AG04450 (cell line): Measurements from ENCODE around the gene DSCAML1. TPM values are rescaled to one million over a fixed set of nuclear protein-coding genes. Genes with fewer than 3 reads are reported as not detected.
A peak's percentile ranks its signal among the peaks of the same experiment; 100 is the strongest.

Experiments used
- CTCF ChIA-PET: fragments of 300-600, 350-600 bp; formaldehyde crosslinking; extraction: SDS; loops from one replicate; lab custom pipeline; 2022; ENCODE audit warnings: antibody characterized with exemption, inconsistent platforms; lab: Charles Lee
- POLR2A ChIA-PET: fragments of 350-600 bp; formaldehyde crosslinking; extraction: SDS; loops from one replicate; lab custom pipeline; 2021; ENCODE audit warnings: antibody characterized with exemption, inconsistent platforms; lab: Yijun Ruan, JAX
- DNase-seq: peaks from one replicate; pipeline ENCODE4 v3.0.0-alpha.2; 2011; ENCODE audit warnings: low read depth, low spot score
- H3K27ac ChIP-seq: one replicate; pipeline ENCODE4 v1.5.1; 2012; ENCODE audit warnings: low read depth, low read length, control low read depth
- H3K27me3 ChIP-seq: one replicate; pipeline ENCODE4 v1.6.0; 2012; ENCODE audit warnings: low read length; ENCODE audit not compliant: control insufficient read depth, insufficient read depth
- H3K4me3 ChIP-seq: 2 replicates; pipeline ENCODE4 v1.5.1; 2011; ENCODE audit warnings: mild to moderate bottlenecking, low read depth, low read length, control low read depth
- H3K9me3 ChIP-seq: 2 replicates; pipeline ENCODE4 v1.5.1; 2012; ENCODE audit warnings: low read length; ENCODE audit not compliant: control insufficient read depth, insufficient read depth
- CTCF ChIP-seq: IDR thresholded peaks from 2 replicates; pipeline ENCODE4 v1.5.1; 2011; ENCODE audit warnings: low read depth, low read length, control low read depth, inconsistent platforms
- polyA plus RNA-seq: library from polyadenylated mRNA; depleted of rRNA; stranded (reverse); fragments of >200 nt; gene quantifications from 2 replicates; pipeline ENCODE4 v1.2.3, GENCODE V29; 2011

The DSCAML1 gene
- polyA plus RNA-seq, 1 experiment, result not detected

- Histone ChIP-seq H3K9me3 (no peaks in the 10 kb centered on the region; the same call in 1 of the 2 replicates), H3K27me3 (peaks cover 16% of the 10 kb centered on the region), H3K4me3 (no peak overlapping the region), H3K27ac (no peak overlapping the region)
- peak; percentile 24; the same call in 1 of the 2 replicates for TF ChIP-seq CTCF
- CTCF ChIA-PET, result interaction anchor here (0.6 to 6.4 kb wide), 6 partner anchors 9 to 384 kb away, joined by 3 to 238 read pairs (median 52); no protein-coding TSS in a partner anchor
- POLR2A ChIA-PET, result no interaction called here
- DNase-seq, result no peak
Observed at GRCh38 chr11:117809236-117810055, 12.4 kb upstream of the DSCAML1 start.

- CTCF ChIA-PET, result interaction anchor here (0.6 to 6.4 kb wide), 12 partner anchors 10 to 383 kb away, joined by 3 to 238 read pairs (median 8); no protein-coding TSS in a partner anchor
- no peak overlapping the region for H3K4me3 ChIP-seq
- no peaks in the 10 kb centered on the region; the same call in 1 of the 2 replicates for H3K9me3 ChIP-seq
- H3K27me3 ChIP-seq, result peaks cover 16% of the 10 kb centered on the region
- H3K27ac ChIP-seq, result no peak overlapping the region
- POLR2A ChIA-PET, result no interaction called here
- DNase-seq, result no peak
- no peak for TF ChIP-seq CTCF
Observed at GRCh38 chr11:117808784-117809183, 11.8 kb upstream of the DSCAML1 start.

GRCh38 chr11:117807482-117808327 is 10.7 kb upstream of the DSCAML1 start:
- H3K27me3 ChIP-seq, result peaks cover 19% of the 10 kb centered on the region
- no peak overlapping the region for H3K4me3 ChIP-seq
- no peak overlapping the region for H3K27ac ChIP-seq
- ChIA-PET POLR2A (interaction anchor here (0.7 to 1.1 kb wide), 3 partner anchors 9 to 139 kb away, joined by 3 read pairs; no protein-coding TSS in a partner anchor), CTCF (interaction anchor here (0.5 to 6.4 kb wide), 42 partner anchors 8 to 766 kb away, joined by 3 to 238 read pairs (median 4); partner anchors contain the start of gene FXYD2)
- no peaks in the 10 kb centered on the region; the same call in 1 of the 2 replicates for H3K9me3 ChIP-seq
- peak; percentile 92 for TF ChIP-seq CTCF
- DNase-seq, result peak; percentile 29

- ChIA-PET CTCF (interaction anchor here (0.5 to 6.4 kb wide), 24 partner anchors 12 to 767 kb away, joined by 3 to 238 read pairs (median 6); partner anchors contain the start of gene FXYD2), POLR2A (interaction anchor here (0.8 to 1.1 kb wide), 2 partner anchors 12 to 140 kb away, joined by 3 read pairs; no protein-coding TSS in a partner anchor)
- Histone ChIP-seq H3K4me3 (no peak overlapping the region), H3K27me3 (peaks cover 28% of the 10 kb centered on the region), H3K27ac (no peak overlapping the region), H3K9me3 (no peaks in the 10 kb centered on the region; the same call in 1 of the 2 replicates)
- no peak for TF ChIP-seq CTCF
- no peak for DNase-seq
Observed at GRCh38 chr11:117806846-117807245, 9.8 kb upstream of the DSCAML1 start.
